Stimulated activated CD4-positive, alpha-beta T cell treated with anti-CD3 and anti-CD28 coated beads, Interleukin-15, amount 100 ng/mL, for 1 hour (primary cell): Measurements from ENCODE around the gene GPR101.
"Not testable (repeated sequence)": the region's sequence is repeated elsewhere in the genome, so short reads cannot be mapped to it uniquely, and the experiment has no call there.

Experiments used
- DNase-seq, 2 donors: peaks; one replicate each; pipeline ENCODE4 v3.0.0-alpha.2; 2020; ENCODE audit warnings: low read depth in 1 of 2, low spot score in 1 of 2

The GPR101 gene

DNA sequence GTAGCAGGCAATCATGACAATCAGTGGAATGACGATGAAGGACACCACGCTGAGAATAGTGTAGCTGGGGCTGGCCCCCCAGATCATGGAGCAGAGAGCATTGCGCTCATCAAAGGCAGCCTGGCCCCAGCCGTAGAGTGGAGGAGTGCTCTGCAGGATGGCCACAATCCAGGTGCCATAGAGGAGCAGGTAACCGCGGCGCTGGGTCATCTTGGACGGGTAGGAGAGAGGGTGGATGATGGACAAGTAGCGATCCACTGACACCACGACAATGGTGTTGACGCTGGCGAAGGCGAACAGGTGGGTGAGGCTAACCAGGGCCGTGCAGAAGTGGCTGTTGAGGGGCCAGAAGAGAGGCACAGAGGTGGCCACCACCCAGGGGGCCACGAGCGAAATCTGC, 2.8 kb downstream of the GPR101 start:
- DNase-seq, result no peak

DNA sequence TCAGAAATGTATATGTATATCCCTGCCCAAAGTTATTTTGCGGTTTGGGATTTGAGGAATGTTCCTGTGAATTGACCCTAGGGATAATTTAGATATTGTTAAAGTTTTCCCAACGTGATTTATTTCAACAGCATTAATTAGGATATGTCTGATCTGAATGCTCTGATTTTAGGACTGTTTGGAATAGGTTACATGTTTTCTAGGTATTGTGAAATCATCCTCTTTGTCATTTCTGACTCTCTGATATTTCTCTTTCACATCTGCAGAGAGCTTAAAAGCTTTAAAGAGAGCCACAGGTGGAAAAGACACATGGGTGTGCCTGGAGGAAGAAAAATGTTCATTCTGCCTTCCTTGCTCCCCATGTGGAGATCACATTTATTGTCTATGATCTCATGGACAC, 5.1 kb downstream of the GPR101 start:
- DNase-seq, result no peak

DNA sequence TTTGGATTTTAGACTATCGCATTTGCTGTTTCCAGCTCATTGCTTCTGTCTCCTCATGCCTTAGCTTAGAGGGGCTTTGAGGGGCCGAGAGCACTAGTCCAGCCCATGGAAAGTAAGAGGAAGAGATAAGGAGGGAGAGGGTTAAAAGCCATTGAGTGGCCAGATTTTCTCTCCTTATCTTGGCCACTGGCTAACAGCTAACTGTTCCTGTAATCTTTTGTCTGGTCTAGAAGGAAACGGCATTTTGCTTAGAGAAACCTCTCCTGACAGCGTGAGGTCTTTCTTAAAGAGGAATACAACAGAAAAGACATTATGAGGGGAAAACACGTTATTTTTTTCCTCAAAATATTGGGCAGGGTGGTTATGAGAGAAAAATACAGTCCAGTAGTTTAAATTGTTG, 7.9 kb downstream of the GPR101 start:
- no peak for DNase-seq

DNA sequence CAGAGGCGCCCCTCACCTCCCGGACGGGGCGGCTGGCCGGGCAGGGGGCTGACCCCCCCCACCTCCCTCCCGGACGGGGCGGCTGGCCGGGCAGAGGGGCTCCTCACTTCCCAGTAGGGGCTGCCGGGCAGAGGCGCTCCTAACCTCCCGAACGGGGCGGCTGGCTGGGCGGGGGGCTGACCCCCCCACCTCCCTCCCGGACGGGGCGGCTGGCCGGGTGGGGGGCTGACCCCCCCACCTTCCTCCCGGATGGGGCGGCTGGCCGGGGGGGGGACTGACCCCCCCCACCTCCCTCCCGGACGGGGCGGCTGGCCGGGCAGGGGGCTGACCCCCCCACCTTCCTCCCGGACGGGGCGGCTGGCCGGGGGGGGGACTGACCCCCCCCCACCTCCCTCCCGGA, 33.6 kb downstream of the GPR101 start:
- DNase-seq, result not testable (repeated sequence)

DNA sequence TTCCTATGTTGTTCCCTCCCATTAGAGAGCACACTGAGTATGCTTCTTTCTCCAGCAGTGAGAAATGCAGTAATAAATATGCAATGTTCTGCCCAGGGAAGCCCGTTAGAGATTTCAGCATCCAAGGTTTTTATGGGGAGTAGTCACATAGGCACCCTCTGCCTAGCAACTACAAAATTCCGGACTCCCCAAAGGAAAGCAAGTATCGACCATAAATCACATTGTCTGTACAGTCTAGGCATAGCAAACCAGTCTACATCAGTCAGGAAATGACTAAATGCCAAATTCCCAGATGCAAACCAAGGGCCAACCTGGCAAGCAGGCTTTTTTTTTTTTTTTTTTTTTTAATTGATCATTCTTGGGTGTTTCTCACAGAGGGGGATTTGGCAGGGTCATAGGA, 34.8 kb downstream of the GPR101 start:
- no peak for DNase-seq
